Natural killer cell (primary cell): ENCODE data around the gene POLR1E. TPM values are rescaled to one million over a fixed set of nuclear protein-coding genes. Genes with fewer than 3 reads are reported as not detected.

Experiments
- ATAC-seq, 3 donors: fragments of 150-1000 bp in 2 of 3; fragments of 200-7000 bp in 1 of 3; cut with Tn5 transposase; 1 replicate in 1 of 3; 2 replicates in 2 of 3; pipeline ENCODE4 v1.10.0; 2021; ENCODE audit warnings: mild to moderate bottlenecking in 2 of 3, moderate library complexity in 2 of 3
- DNase-seq, 2 donors: peaks; one replicate each; pipeline versions ENCODE4 v3.0.0 to v3.0.0-alpha.2; 2013 to 2021; ENCODE audit warnings: mixed read lengths in 1 of 2
- H3K27ac ChIP-seq: one replicate; pipeline ENCODE4 v1.5.1; 2013; ENCODE audit warnings: mild to moderate bottlenecking, low read length
- H3K27me3 ChIP-seq: one replicate; pipeline ENCODE4 v1.6.1; 2013; ENCODE audit warnings: low read length; ENCODE audit not compliant: control insufficient read depth, insufficient read depth
- H3K36me3 ChIP-seq: one replicate; pipeline ENCODE4 v1.6.1; 2013; ENCODE audit warnings: low read length; ENCODE audit not compliant: control insufficient read depth, insufficient read depth
- H3K4me1 ChIP-seq: one replicate; pipeline ENCODE4 v1.6.1; 2013; ENCODE audit warnings: low read length; ENCODE audit not compliant: control insufficient read depth, insufficient read depth
- H3K4me3 ChIP-seq: one replicate; pipeline ENCODE4 v1.5.1; 2013; ENCODE audit warnings: low read length
- H3K9me3 ChIP-seq: one replicate; pipeline ENCODE4 v1.6.1; 2013; ENCODE audit warnings: low read length; ENCODE audit not compliant: control insufficient read depth, insufficient read depth
- H3K27ac Mint-ChIP-seq, 2 donors: one replicate each; pipeline ENCODE4 v1.8.0; 2022; ENCODE audit warnings: mild to moderate bottlenecking in 2 of 2, mixed read lengths in 2 of 2, moderate library complexity in 1 of 2
- H3K27me3 Mint-ChIP-seq, 2 donors: one replicate each; pipeline ENCODE4 v1.8.0; 2022; ENCODE audit warnings: low read depth in 2 of 2, mixed read lengths in 2 of 2
- H3K36me3 Mint-ChIP-seq: one replicate; pipeline ENCODE4 v1.8.0; 2022; ENCODE audit warnings: mixed read lengths
- H3K4me1 Mint-ChIP-seq, 2 donors: one replicate each; pipeline ENCODE4 v1.8.0; 2022; ENCODE audit warnings: mixed read lengths in 2 of 2
- H3K4me3 Mint-ChIP-seq: one replicate; pipeline ENCODE4 v1.8.0; 2022; ENCODE audit warnings: mild to moderate bottlenecking, moderate library complexity, mixed read lengths
- H3K9me3 Mint-ChIP-seq, 2 donors: one replicate each; pipeline ENCODE4 v1.8.0; 2022; ENCODE audit warnings: mixed read lengths in 2 of 2
- CTCF ChIP-seq: fragments of 200-600 bp; IDR thresholded peaks from one replicate; pipeline ENCODE4 v1.8.0; 2022; ENCODE audit warnings: antibody characterized with exemption
- WGBS: methylation state at CpG from one replicate; pipeline ENCODE4 v1.1.7; 2013; ENCODE audit warnings: missing lambda C conversion rate; ENCODE audit not compliant: insufficient coverage; 5-methylcytosine and 5-hydroxymethylcytosine counted together
- intact Hi-C: fragments of 100-400 bp; cut with micrococcal nuclease; formaldehyde crosslinking; loops from one replicate; pipeline ENCODE4 v1.14.2; 2022
- total RNA-seq, 4 donors: library from RNA; stranded (reverse); fragments of 120-200 nt in 1 of 4; gene quantifications; one replicate each; pipeline versions ENCODE4 v1.2.3 to v1.2.4, GENCODE V29; 2013 to 2022

Gene POLR1E
- total RNA-seq, 3 donors from 2014 or later (not counting 1 experiment from before 2014, with no cell fraction given), result 17.4 to 23.8 (median 17.8) TPM

- ATAC-seq (no peak), DNase-seq (no peak)
- Histone ChIP-seq H3K27ac (no peak overlapping the region), H3K4me3 (no peak overlapping the region), H3K9me3 (no peaks in the 10 kb centered on the region), H3K4me1 (no peaks in the 10 kb centered on the region), H3K36me3 (peaks cover 31% of the 10 kb centered on the region), H3K27me3 (no peaks in the 10 kb centered on the region)
- H3K4me1 Mint-ChIP-seq, result peaks cover 11 to 12% of the 10 kb centered on the region in 2 donors
- H3K9me3 Mint-ChIP-seq, result no peaks in the 10 kb centered on the region
- no peaks in the 10 kb centered on the region for H3K27me3 Mint-ChIP-seq
- H3K4me3 Mint-ChIP-seq, result no peak overlapping the region
- no peak overlapping the region for H3K27ac Mint-ChIP-seq
- no peak for TF ChIP-seq CTCF
- intact Hi-C loops, result no loop called here
- no peaks in the 10 kb centered on the region for H3K36me3 Mint-ChIP-seq
- 99% methylated on average over 5 of the region's 5 CpGs for WGBS
Measured at GRCh38 chr9:37443566-37443965, 42.2 kb upstream of the POLR1E start.

GRCh38 chr9:37444890-37445289 is 40.9 kb upstream of the POLR1E start:
- no peak for ATAC-seq
- H3K9me3 ChIP-seq, result no peaks in the 10 kb centered on the region
- H3K36me3 ChIP-seq, result peaks cover 22% of the 10 kb centered on the region
- no peak for DNase-seq
- intact Hi-C loops, result no loop called here
- no peak overlapping the region for H3K4me3 ChIP-seq
- TF ChIP-seq CTCF, result no peak
- no CpG with 5 or more reads among the region's 2 CpGs for WGBS
- Mint-ChIP-seq H3K36me3 (no peaks in the 10 kb centered on the region), H3K27ac (no peak overlapping the region), H3K9me3 (no peaks in the 10 kb centered on the region), H3K4me3 (no peak overlapping the region), H3K4me1 (peaks cover 11 to 12% of the 10 kb centered on the region in 2 donors), H3K27me3 (no peaks in the 10 kb centered on the region)
- no peak overlapping the region for H3K27ac ChIP-seq
- H3K27me3 ChIP-seq, result no peaks in the 10 kb centered on the region
- no peaks in the 10 kb centered on the region for H3K4me1 ChIP-seq

GRCh38 chr9:37445832-37446231 is 39.9 kb upstream of the POLR1E start:
- H3K4me1 ChIP-seq, result no peaks in the 10 kb centered on the region
- H3K4me3 ChIP-seq, result no peak overlapping the region
- H3K36me3 ChIP-seq, result peaks cover 14% of the 10 kb centered on the region
- TF ChIP-seq CTCF, result no peak
- Mint-ChIP-seq H3K4me1 (peaks cover 11 to 12% of the 10 kb centered on the region in 2 donors), H3K4me3 (no peak overlapping the region), H3K36me3 (no peaks in the 10 kb centered on the region), H3K9me3 (no peaks in the 10 kb centered on the region), H3K27ac (no peak overlapping the region), H3K27me3 (no peaks in the 10 kb centered on the region)
- H3K27ac ChIP-seq, result no peak overlapping the region
- ATAC-seq (no peak), DNase-seq (no peak)
- H3K9me3 ChIP-seq, result no peaks in the 10 kb centered on the region
- 94% methylated on average over 4 of the region's 6 CpGs for WGBS
- intact Hi-C loops, result no loop called here
- no peaks in the 10 kb centered on the region for H3K27me3 ChIP-seq

GRCh38 chr9:37446401-37446800 is 39.3 kb upstream of the POLR1E start:
- H3K9me3 ChIP-seq, result no peaks in the 10 kb centered on the region
- TF ChIP-seq CTCF, result no peak
- Mint-ChIP-seq H3K9me3 (no peaks in the 10 kb centered on the region), H3K27ac (no peak overlapping the region), H3K4me1 (peaks cover 11 to 12% of the 10 kb centered on the region in 2 donors), H3K27me3 (no peaks in the 10 kb centered on the region), H3K4me3 (no peak overlapping the region), H3K36me3 (no peaks in the 10 kb centered on the region)
- H3K36me3 ChIP-seq, result peaks cover 11% of the 10 kb centered on the region
- no peaks in the 10 kb centered on the region for H3K4me1 ChIP-seq
- intact Hi-C loops, result no loop called here
- no peak overlapping the region for H3K27ac ChIP-seq
- no peak overlapping the region for H3K4me3 ChIP-seq
- WGBS, result 94% methylated on average over 4 of the region's 4 CpGs
- no peak for ATAC-seq
- H3K27me3 ChIP-seq, result no peaks in the 10 kb centered on the region
- DNase-seq, result no peak
